ENCODE data around the gene PRRX1.

- TF ChIP-seq CTCF (IDR thresholded peaks at IDR 0.05), result no peak
- TF ChIP-seq POLR2A (IDR thresholded peaks at IDR 0.05), result no peak
- TF ChIP-seq EP300 (IDR thresholded peaks at IDR 0.05), result no peak
Observed at GRCh38 chr1:170682809-170683208, 18.9 kb downstream of the PRRX1 start.

Measured in ovary (tissue), 3 donors.